Measurements from ENCODE around the gene NGLY1. TPM values are rescaled to one million over a fixed set of nuclear protein-coding genes. Genes with fewer than 3 reads are reported as not detected.

Gene NGLY1
- total RNA-seq, 1 experiment from 2014 or later = 29.4 TPM

DNA sequence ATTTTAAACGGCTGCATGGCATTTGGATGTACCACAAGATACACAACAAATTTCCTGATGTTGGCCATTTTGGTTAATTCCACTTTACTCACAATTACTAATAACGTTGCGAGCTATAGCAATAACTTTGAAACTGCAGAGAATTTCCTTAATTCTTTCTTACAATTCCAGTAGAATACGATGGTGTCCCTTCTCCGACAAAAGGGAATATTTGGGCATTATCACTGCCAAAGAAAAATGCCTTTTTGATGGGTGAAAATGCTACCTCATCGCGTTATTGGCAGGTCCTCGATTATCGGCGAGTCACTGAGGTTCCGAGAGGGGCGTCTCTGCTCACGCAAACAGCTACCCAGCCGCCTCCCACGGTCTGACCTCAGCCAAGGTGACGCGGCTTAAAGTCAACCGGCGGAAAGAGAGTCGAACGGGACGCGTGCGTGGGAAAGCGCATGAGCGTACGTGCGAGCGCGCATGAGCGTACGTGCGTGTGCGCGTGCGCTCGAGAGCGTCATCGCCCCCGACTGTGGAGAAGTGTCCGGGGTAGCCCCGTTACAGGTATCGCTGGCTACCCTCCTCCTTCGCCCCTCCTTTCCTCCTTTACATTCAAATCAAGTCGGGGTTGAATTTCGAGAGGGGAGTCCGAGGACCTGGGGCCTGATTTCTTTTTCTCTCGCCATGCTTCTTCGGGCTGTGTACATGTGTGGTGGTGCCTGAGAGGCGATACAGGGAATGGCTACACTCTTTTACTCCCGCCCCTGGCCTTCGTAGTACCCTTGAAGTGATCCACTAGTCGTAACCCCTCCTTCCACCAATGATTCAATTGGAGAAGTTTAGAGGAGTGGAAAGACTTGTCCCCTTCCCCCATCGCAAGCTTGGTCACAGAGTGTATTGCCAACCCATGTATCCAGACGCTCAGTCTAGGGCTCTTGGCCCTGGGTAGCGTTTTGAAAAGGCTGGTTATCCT lies 6.6 kb upstream of the NGLY1 start, which contains the start of gene OXSM (continued):
- TF ChIP-seq, protein P1, sequence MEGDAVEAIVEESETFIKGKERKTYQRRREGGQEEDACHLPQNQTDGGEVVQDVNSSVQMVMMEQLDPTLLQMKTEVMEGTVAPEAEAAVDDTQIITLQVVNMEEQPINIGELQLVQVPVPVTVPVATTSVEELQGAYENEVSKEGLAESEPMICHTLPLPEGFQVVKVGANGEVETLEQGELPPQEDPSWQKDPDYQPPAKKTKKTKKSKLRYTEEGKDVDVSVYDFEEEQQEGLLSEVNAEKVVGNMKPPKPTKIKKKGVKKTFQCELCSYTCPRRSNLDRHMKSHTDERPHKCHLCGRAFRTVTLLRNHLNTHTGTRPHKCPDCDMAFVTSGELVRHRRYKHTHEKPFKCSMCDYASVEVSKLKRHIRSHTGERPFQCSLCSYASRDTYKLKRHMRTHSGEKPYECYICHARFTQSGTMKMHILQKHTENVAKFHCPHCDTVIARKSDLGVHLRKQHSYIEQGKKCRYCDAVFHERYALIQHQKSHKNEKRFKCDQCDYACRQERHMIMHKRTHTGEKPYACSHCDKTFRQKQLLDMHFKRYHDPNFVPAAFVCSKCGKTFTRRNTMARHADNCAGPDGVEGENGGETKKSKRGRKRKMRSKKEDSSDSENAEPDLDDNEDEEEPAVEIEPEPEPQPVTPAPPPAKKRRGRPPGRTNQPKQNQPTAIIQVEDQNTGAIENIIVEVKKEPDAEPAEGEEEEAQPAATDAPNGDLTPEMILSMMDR (IDR thresholded peaks at IDR 0.05 in 2 of 3, conservative IDR thresholded peaks at IDR 0.05 in 1 of 3; ENCODE audit: borderline replicate concordance in 1 of 3, insufficient read depth in 1 of 3, low read depth in 2 of 3, low read length in 2 of 3) = no peak
- TF ChIP-seq JUND (IDR thresholded peaks at IDR 0.05) = no peak; the same call in 1 of the 2 replicates
- TF ChIP-seq, protein P2, sequence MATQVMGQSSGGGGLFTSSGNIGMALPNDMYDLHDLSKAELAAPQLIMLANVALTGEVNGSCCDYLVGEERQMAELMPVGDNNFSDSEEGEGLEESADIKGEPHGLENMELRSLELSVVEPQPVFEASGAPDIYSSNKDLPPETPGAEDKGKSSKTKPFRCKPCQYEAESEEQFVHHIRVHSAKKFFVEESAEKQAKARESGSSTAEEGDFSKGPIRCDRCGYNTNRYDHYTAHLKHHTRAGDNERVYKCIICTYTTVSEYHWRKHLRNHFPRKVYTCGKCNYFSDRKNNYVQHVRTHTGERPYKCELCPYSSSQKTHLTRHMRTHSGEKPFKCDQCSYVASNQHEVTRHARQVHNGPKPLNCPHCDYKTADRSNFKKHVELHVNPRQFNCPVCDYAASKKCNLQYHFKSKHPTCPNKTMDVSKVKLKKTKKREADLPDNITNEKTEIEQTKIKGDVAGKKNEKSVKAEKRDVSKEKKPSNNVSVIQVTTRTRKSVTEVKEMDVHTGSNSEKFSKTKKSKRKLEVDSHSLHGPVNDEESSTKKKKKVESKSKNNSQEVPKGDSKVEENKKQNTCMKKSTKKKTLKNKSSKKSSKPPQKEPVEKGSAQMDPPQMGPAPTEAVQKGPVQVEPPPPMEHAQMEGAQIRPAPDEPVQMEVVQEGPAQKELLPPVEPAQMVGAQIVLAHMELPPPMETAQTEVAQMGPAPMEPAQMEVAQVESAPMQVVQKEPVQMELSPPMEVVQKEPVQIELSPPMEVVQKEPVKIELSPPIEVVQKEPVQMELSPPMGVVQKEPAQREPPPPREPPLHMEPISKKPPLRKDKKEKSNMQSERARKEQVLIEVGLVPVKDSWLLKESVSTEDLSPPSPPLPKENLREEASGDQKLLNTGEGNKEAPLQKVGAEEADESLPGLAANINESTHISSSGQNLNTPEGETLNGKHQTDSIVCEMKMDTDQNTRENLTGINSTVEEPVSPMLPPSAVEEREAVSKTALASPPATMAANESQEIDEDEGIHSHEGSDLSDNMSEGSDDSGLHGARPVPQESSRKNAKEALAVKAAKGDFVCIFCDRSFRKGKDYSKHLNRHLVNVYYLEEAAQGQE (IDR thresholded peaks at IDR 0.05; ENCODE audit: low read depth) = no peak
- TF ChIP-seq FOSL1 (IDR thresholded peaks at IDR 0.05; ENCODE audit: low read depth) = no peak
- TF ChIP-seq POLR2A (IDR thresholded peaks at IDR 0.05; ENCODE audit: borderline replicate concordance, extremely low read depth, insufficient read depth, insufficient read length) = no peak
- TF ChIP-seq SRF (IDR thresholded peaks at IDR 0.05; ENCODE audit: low read depth) = no peak
- 0 out of 2 replicates have a peak, but pooled peaks have one; percentile 54 for TF ChIP-seq CBX3 (IDR thresholded peaks at IDR 0.05; ENCODE audit: low read depth)
- no peak for TF ChIP-seq RAD21 (IDR thresholded peaks at IDR 0.05; ENCODE audit: low read depth)
